K562 (cell line): ENCODE results near the gene CHRM1. TPM values are rescaled to one million over a fixed set of nuclear protein-coding genes. Genes with fewer than 3 reads are reported as not detected.

Source experiments
- ARID2 ChIP-seq: fragments of 450-650 bp; IDR thresholded peaks from 2 replicates; pipeline ENCODE4 v1.6.1; 2017; ENCODE audit warnings: antibody characterized with exemption, mild to moderate bottlenecking
- BCL6 ChIP-seq: fragments of 250-450 bp; sonication (Bioruptor Pico); IDR thresholded peaks from 2 replicates; pipeline ENCODE4 v1.4.0; 2020
- CEBPG ChIP-seq, 3 experiments: fragments of 200-800 bp in 1 of 3; sonication (Bioruptor generic) in 1 of 3; sonication (generic) in 1 of 3; formaldehyde crosslinking in 1 of 3; IDR thresholded peaks in 2 of 3; conservative IDR thresholded peaks in 1 of 3; 2 replicates each; pipeline versions ENCODE4 v1.6.1 to v1.8.0; 2016 to 2022; ENCODE audit warnings: missing compliant biosample characterization in 2 of 3, missing genetic modification characterization in 2 of 3, mild to moderate bottlenecking in 1 of 3, missing genetic modification reagents in 1 of 3
- ESRRA ChIP-seq: fragments of 450-650 bp; IDR thresholded peaks from 2 replicates; pipeline ENCODE4 v1.6.1; 2014; ENCODE audit warnings: low read depth, mild to moderate bottlenecking, moderate library complexity, borderline replicate concordance
- ETV1 ChIP-seq: fragments of 450-650 bp; conservative IDR thresholded peaks from 2 replicates; pipeline ENCODE4 v1.6.1; 2016; ENCODE audit warnings: missing genetic modification characterization, control low read depth, low read depth, missing compliant biosample characterization
- FOS ChIP-seq: IDR thresholded peaks from 3 replicates; pipeline ENCODE4 v1.6.1; 2011; ENCODE audit not compliant: insufficient read length; ENCODE audit errors: extremely low read depth
- FOXO4 ChIP-seq: fragments of 450-650 bp; formaldehyde crosslinking; IDR thresholded peaks from 2 replicates; pipeline ENCODE4 v1.4.0; 2020; ENCODE audit warnings: mild to moderate bottlenecking, moderate library complexity
- HOXB6 ChIP-seq: fragments of 250-450 bp; sonication (Bioruptor Pico); IDR thresholded peaks from 2 replicates; pipeline ENCODE4 v1.5.1; 2022; ENCODE audit warnings: mild to moderate bottlenecking, borderline replicate concordance
- ILK ChIP-seq: fragments of 450-650 bp; IDR thresholded peaks from 2 replicates; pipeline ENCODE4 v1.6.1; 2016; ENCODE audit warnings: missing genetic modification characterization, low read depth, mild to moderate bottlenecking, missing compliant biosample characterization, moderate library complexity, borderline replicate concordance
- KDM5B ChIP-seq: fragments of 200-600 bp; sonication (generic); IDR thresholded peaks from 2 replicates; pipeline ENCODE4 v1.6.1; 2012; ENCODE audit warnings: low read depth, mild to moderate bottlenecking, moderate library complexity, low read length, control low read depth, inconsistent platforms; ENCODE audit not compliant: insufficient replicate concordance
- LCOR ChIP-seq: sonication (generic); formaldehyde crosslinking; IDR thresholded peaks from 2 replicates; pipeline ENCODE4 v1.8.0; 2022; ENCODE audit warnings: mild to moderate bottlenecking, missing genetic modification reagents
- PHB2 ChIP-seq: fragments of 450-650 bp; IDR thresholded peaks from 2 replicates; pipeline ENCODE4 v1.6.1; 2017; ENCODE audit warnings: low read depth
- RBFOX2 ChIP-seq: fragments of 200-400 bp; formaldehyde crosslinking; IDR thresholded peaks from 2 replicates; pipeline ENCODE4 v1.6.1; 2017; ENCODE audit warnings: low read depth, mild to moderate bottlenecking, low read length, moderate library complexity
- SLC30A9 ChIP-seq: fragments of 250-450 bp; sonication (Bioruptor Pico); IDR thresholded peaks from 2 replicates; pipeline ENCODE4 v1.8.0; 2022; ENCODE audit warnings: mild to moderate bottlenecking, moderate library complexity
- SMAD3 ChIP-seq: fragments of 450-650 bp; formaldehyde crosslinking; conservative IDR thresholded peaks from 2 replicates; pipeline ENCODE4 v1.4.0; 2020; ENCODE audit warnings: mild to moderate bottlenecking
- ZBTB26 ChIP-seq: fragments of 450-650 bp; formaldehyde crosslinking; IDR thresholded peaks from 2 replicates; pipeline ENCODE4 v1.4.0; 2022; ENCODE audit warnings: missing genetic modification characterization
- ZFP1 ChIP-seq: fragments of 450-650 bp; formaldehyde crosslinking; IDR thresholded peaks from 2 replicates; pipeline ENCODE4 v1.4.0; 2020; ENCODE audit warnings: mild to moderate bottlenecking, mixed read lengths
- polyA plus RNA-seq, 8 experiments: library from polyadenylated mRNA; depleted of rRNA in 4 of 8; stranded (reverse) in 5 of 8; unstranded in 3 of 8; fragments of >200 nt; fragmentation: Nextera tagmentation in 2 of 8; fragmentation: Illumina TruSeq in 1 of 8; extraction: Ambion mirVana in 2 of 8; extraction: Trizol in 1 of 8; gene quantifications; 2 replicates each; pipeline versions ENCODE4 v1.2.1 to v1.2.3, GENCODE V29; 2011 to 2014; ENCODE audit warnings: inconsistent platforms in 1 of 8, missing spikeins in 1 of 8
- total RNA-seq, 7 experiments: library from RNA; depleted of rRNA in 6 of 7; stranded (reverse); fragments of >200 nt in 6 of 7; fragmentation: Illumina TruSeq in 2 of 7; extraction: Trizol in 2 of 7; gene quantifications; 2 replicates each; pipeline versions ENCODE4 v1.2.1 to v1.2.3, GENCODE V29; 2011 to 2021; ENCODE audit warnings: low replicate concordance in 1 of 7
- TF ChIP-seq, protein P1 (sequence below), 2 experiments: fragments of 450-650 bp in 1 of 2; IDR thresholded peaks; 2 replicates each; pipeline ENCODE4 v1.6.1; 2011 to 2017; ENCODE audit warnings: low read depth in 2 of 2, antibody characterized with exemption in 1 of 2, borderline replicate concordance in 1 of 2, low read length in 1 of 2, mild to moderate bottlenecking in 1 of 2, mixed read lengths in 1 of 2; ENCODE audit not compliant: control insufficient read depth in 1 of 2

Gene CHRM1
- total and polyA plus RNA-seq, 9 of the 15 experiments (the other 6 are each of a cell fraction or from before 2014, with no cell fraction given): not detected

DNA sequence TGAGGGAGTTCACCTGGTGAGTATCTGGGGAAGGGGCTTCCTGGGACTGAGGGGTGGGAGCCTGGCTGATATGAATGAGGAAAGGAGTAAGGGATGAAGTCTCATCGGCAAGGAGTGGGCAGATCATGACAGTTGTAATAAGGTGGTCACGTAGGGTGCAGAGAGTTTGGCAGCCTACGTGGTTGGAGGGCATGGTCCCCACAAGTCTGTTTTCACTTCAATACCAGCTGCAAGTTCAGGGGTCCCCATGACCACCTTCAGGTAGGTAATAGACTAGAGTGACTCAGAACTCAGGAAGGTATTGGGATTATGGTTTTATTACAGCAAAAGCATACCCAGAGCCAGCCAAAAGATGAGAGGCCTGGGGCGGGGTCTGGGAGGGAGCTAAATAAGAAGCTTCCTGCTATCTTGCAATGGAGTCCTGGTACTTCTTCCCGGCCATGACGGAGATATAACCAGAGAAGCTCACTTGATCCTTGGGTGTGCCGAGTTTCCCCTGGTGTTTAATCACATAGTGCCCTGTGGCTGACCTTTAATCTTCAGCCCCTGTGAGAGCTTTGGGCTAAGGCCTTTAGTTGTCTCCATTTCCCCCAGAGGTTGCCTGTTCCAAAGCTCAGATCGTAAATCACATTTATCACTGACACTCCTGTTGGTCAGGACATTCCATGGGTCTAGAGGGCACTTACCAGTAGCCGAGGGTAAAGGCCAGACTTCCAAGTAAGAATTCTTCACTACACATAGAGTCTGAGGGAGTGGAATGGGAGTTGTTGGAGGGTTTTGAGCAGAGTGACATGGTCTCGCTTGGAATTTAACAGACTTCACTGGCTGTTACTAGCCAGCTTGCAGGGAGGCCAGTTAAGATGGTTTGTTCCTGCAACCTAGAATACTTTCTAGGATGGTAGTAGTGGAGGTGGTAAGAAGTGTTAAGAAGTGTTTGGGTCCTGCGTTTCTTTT is 31.4 kb downstream of the CHRM1 start (continued):
- TF ChIP-seq, protein P1, sequence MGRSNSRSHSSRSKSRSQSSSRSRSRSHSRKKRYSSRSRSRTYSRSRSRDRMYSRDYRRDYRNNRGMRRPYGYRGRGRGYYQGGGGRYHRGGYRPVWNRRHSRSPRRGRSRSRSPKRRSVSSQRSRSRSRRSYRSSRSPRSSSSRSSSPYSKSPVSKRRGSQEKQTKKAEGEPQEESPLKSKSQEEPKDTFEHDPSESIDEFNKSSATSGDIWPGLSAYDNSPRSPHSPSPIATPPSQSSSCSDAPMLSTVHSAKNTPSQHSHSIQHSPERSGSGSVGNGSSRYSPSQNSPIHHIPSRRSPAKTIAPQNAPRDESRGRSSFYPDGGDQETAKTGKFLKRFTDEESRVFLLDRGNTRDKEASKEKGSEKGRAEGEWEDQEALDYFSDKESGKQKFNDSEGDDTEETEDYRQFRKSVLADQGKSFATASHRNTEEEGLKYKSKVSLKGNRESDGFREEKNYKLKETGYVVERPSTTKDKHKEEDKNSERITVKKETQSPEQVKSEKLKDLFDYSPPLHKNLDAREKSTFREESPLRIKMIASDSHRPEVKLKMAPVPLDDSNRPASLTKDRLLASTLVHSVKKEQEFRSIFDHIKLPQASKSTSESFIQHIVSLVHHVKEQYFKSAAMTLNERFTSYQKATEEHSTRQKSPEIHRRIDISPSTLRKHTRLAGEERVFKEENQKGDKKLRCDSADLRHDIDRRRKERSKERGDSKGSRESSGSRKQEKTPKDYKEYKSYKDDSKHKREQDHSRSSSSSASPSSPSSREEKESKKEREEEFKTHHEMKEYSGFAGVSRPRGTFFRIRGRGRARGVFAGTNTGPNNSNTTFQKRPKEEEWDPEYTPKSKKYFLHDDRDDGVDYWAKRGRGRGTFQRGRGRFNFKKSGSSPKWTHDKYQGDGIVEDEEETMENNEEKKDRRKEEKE (IDR thresholded peaks at IDR 0.05; ENCODE audit: borderline replicate concordance in 1 of 2, control insufficient read depth in 1 of 2, low read depth in 2 of 2, low read length in 1 of 2): peak in 1 of 2 experiments; percentile 27; a peak in 1 of 4 replicates
- TF ChIP-seq PHB2: no peak
- peak; percentile 78; the same call in 1 of the 2 replicates for TF ChIP-seq FOXO4 (CRISPR knock-in tag)
- TF ChIP-seq BCL6 (CRISPR knock-in tag): no peak; the same call in 1 of the 2 replicates
- peak; percentile 75; the same call in 1 of the 2 replicates for TF ChIP-seq LCOR (CRISPR knock-in tag)
- TF ChIP-seq CEBPG (CRISPR knock-in tag; IDR thresholded peaks at IDR 0.05): no peak
- no peak for TF ChIP-seq CEBPG (tag; conservative IDR thresholded peaks at IDR 0.05 in 1 of 2, IDR thresholded peaks at IDR 0.05 in 1 of 2)
- no peak for TF ChIP-seq SLC30A9 (CRISPR knock-in tag)
- peak; percentile 73; the same call in 1 of the 2 replicates for TF ChIP-seq HOXB6
- TF ChIP-seq ZBTB26: peak; percentile 89
- TF ChIP-seq SMAD3 (CRISPR knock-in tag): peak; percentile 87
- no peak; the same call in 1 of the 2 replicates for TF ChIP-seq ZFP1
- TF ChIP-seq ETV1 (tag): no peak
- TF ChIP-seq KDM5B: peak; percentile 44
- no peak for TF ChIP-seq ARID2
- TF ChIP-seq ESRRA: peak; percentile 82
- no peak for TF ChIP-seq ILK (tag)
- TF ChIP-seq FOS: no peak
- peak; percentile 12; the same call in 1 of the 2 replicates for TF ChIP-seq RBFOX2
